Measurements from ENCODE around the gene GARIN1A.

The GARIN1A gene

DNA sequence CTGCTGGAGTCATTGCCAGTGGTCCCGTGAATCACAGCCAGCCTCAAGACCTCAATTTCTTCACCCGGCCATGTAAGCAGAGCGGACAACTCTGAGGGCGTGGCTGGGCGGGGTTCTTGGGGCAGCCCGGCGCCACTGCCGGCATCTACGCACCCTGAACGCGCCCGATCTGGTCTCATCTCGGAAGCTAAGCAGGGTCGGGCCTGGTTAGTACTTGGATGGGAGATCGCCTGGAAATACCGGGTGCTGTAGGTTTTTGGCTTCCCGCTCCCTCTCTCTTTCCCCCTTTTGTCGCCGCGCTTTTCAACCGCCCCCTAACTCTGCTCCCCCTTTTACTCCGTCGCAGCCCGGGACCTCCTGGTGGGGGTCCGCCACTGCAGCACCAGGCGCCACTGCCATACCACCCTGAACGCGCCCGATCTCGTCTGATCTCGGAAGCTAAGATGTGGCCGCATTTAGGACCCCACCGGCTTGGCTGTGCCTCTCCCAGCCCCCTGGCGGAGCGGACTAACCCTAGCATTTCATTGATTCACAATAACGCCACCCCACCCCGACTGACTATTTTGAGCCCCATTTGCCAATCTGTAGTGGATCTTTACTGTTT is 25.3 kb downstream of the GARIN1A start:
- H4K20me1 ChIP-seq (ENCODE audit: insufficient read depth, low read length) = no peaks in the 10 kb centered on the region
- no peak overlapping the region for H3K27ac ChIP-seq (ENCODE audit: low read length)
- no peaks in the 10 kb centered on the region for H3F3A ChIP-seq (ENCODE audit: insufficient read depth, low read length)
- TF ChIP-seq CTCF (IDR thresholded peaks at IDR 0.05; ENCODE audit: low read length) = no peak
- TF ChIP-seq EZH2 (optimal IDR thresholded peaks at IDR 0.05; ENCODE audit: low read depth, low read length) = no peak
- no peak for TF ChIP-seq EZH2phosphoT487 (IDR thresholded peaks at IDR 0.05; ENCODE audit: low read length)
- H3K4me1 ChIP-seq (ENCODE audit: low read length) = no peaks in the 10 kb centered on the region
- H3K9me3 ChIP-seq (replicated peaks; ENCODE audit: insufficient read depth, low read length) = no peaks in the 10 kb centered on the region
- no peak overlapping the region for H2AFZ ChIP-seq (ENCODE audit: low read length)
- no peak for DNase-seq
- no peak overlapping the region for H3K9ac ChIP-seq (ENCODE audit: low read length)
- H3K4me3 ChIP-seq (ENCODE audit: low read length) = no peak overlapping the region
- no peaks in the 10 kb centered on the region for H3K36me3 ChIP-seq (replicated peaks; ENCODE audit: insufficient read depth, low read length)
- H3K27me3 ChIP-seq (replicated peaks; ENCODE audit: insufficient read depth, low read length) = no peaks in the 10 kb centered on the region
- H3K4me2 ChIP-seq (ENCODE audit: low read depth, low read length) = no peak overlapping the region
- H3K79me2 ChIP-seq (ENCODE audit: low read length) = no peaks in the 10 kb centered on the region
- H3K9me2 ChIP-seq (replicated peaks; ENCODE audit: insufficient read depth, low read length) = no peaks in the 10 kb centered on the region

GRCh38 chr7:128699196-128699712 is 27.2 kb downstream of the GARIN1A start:
- Histone ChIP-seq H3K9me2 (replicated peaks; ENCODE audit: insufficient read depth, low read length) (no peaks in the 10 kb centered on the region), H3K27me3 (replicated peaks; ENCODE audit: insufficient read depth, low read length) (no peaks in the 10 kb centered on the region), H3K36me3 (replicated peaks; ENCODE audit: insufficient read depth, low read length) (no peaks in the 10 kb centered on the region), H4K20me1 (ENCODE audit: insufficient read depth, low read length) (no peaks in the 10 kb centered on the region), H3K79me2 (ENCODE audit: low read length) (no peaks in the 10 kb centered on the region), H3K9me3 (replicated peaks; ENCODE audit: insufficient read depth, low read length) (no peaks in the 10 kb centered on the region), H2AFZ (ENCODE audit: low read length) (no peak overlapping the region), H3K9ac (ENCODE audit: low read length) (no peak overlapping the region), H3K27ac (ENCODE audit: low read length) (no peak overlapping the region), H3K4me3 (ENCODE audit: low read length) (no peak overlapping the region), H3F3A (ENCODE audit: insufficient read depth, low read length) (no peaks in the 10 kb centered on the region), H3K4me1 (ENCODE audit: low read length) (no peaks in the 10 kb centered on the region), H3K4me2 (ENCODE audit: low read depth, low read length) (no peak overlapping the region)
- TF ChIP-seq CTCF (IDR thresholded peaks at IDR 0.05; ENCODE audit: low read length) = no peak
- no peak for TF ChIP-seq EZH2phosphoT487 (IDR thresholded peaks at IDR 0.05; ENCODE audit: low read length)
- TF ChIP-seq EZH2 (optimal IDR thresholded peaks at IDR 0.05; ENCODE audit: low read depth, low read length) = no peak
- DNase-seq = no peak

- Histone ChIP-seq H2AFZ (ENCODE audit: low read length) (no peak overlapping the region), H3K9me2 (replicated peaks; ENCODE audit: insufficient read depth, low read length) (no peaks in the 10 kb centered on the region), H3K9ac (ENCODE audit: low read length) (no peak overlapping the region), H3K79me2 (ENCODE audit: low read length) (no peaks in the 10 kb centered on the region), H3K27me3 (replicated peaks; ENCODE audit: insufficient read depth, low read length) (no peaks in the 10 kb centered on the region), H3K9me3 (replicated peaks; ENCODE audit: insufficient read depth, low read length) (no peaks in the 10 kb centered on the region), H3F3A (ENCODE audit: insufficient read depth, low read length) (no peaks in the 10 kb centered on the region), H3K36me3 (replicated peaks; ENCODE audit: insufficient read depth, low read length) (no peaks in the 10 kb centered on the region), H3K27ac (ENCODE audit: low read length) (no peak overlapping the region), H4K20me1 (ENCODE audit: insufficient read depth, low read length) (no peaks in the 10 kb centered on the region), H3K4me1 (ENCODE audit: low read length) (no peaks in the 10 kb centered on the region), H3K4me3 (ENCODE audit: low read length) (no peak overlapping the region), H3K4me2 (ENCODE audit: low read depth, low read length) (no peak overlapping the region)
- no peak for DNase-seq
- no peak for TF ChIP-seq EZH2phosphoT487 (IDR thresholded peaks at IDR 0.05; ENCODE audit: low read length)
- TF ChIP-seq CTCF (IDR thresholded peaks at IDR 0.05; ENCODE audit: low read length) = no peak
- TF ChIP-seq EZH2 (optimal IDR thresholded peaks at IDR 0.05; ENCODE audit: low read depth, low read length) = no peak
Measured at GRCh38 chr7:128699895-128700294, 27.8 kb downstream of the GARIN1A start.
